Sigmoid colon (tissue), 7 donors: Measurements from ENCODE around the gene BOC. TPM values are rescaled to one million over a fixed set of nuclear protein-coding genes. Genes with fewer than 3 reads are reported as not detected.

Experiments used
- DNase-seq: peaks from one replicate; pipeline ENCODE4 v3.0.0-alpha.2; 2019
- H3K27ac ChIP-seq, 4 donors: fragments of 200-600 bp; sonication (generic); one replicate each; pipeline ENCODE4 v1.5.1; 2016 to 2019; ENCODE audit warnings: mild to moderate bottlenecking in 1 of 4
- H3K27me3 ChIP-seq, 3 donors: fragments of 200-600 bp; sonication (generic); one replicate each; pipeline ENCODE4 v1.5.1; 2019; ENCODE audit warnings: mild to moderate bottlenecking in 1 of 3
- H3K36me3 ChIP-seq, 4 donors: fragments of 200-600 bp; sonication (generic); one replicate each; pipeline ENCODE4 v1.5.1; 2016 to 2019
- H3K4me1 ChIP-seq, 4 donors: fragments of 200-600 bp; sonication (generic); one replicate each; pipeline ENCODE4 v1.5.1; 2017 to 2019
- H3K4me3 ChIP-seq, 4 donors: fragments of 200-600 bp; sonication (generic); one replicate each; pipeline ENCODE4 v1.5.1; 2017 to 2019; ENCODE audit warnings: mild to moderate bottlenecking in 2 of 4, moderate library complexity in 1 of 4
- H3K9me3 ChIP-seq, 4 donors: fragments of 200-600 bp in 3 of 4; sonication (generic) in 3 of 4; one replicate each; pipeline versions ENCODE4 v1.5.1 to v1.6.1; 2013 to 2019
- EP300 ChIP-seq, 4 donors: sonication (generic); formaldehyde crosslinking; IDR thresholded peaks; one replicate each; pipeline ENCODE4 v1.6.1; 2017; ENCODE audit warnings: antibody characterized with exemption in 4 of 4
- POLR2A ChIP-seq, 2 donors: fragments of 450-650 bp; IDR thresholded peaks; one replicate each; pipeline ENCODE4 v1.6.1; 2016; ENCODE audit warnings: antibody characterized with exemption in 2 of 2, mild to moderate bottlenecking in 2 of 2, moderate library complexity in 2 of 2
- POLR2AphosphoS5 ChIP-seq, 4 donors: sonication (generic); formaldehyde crosslinking; IDR thresholded peaks; one replicate each; pipeline ENCODE4 v1.6.1; 2017; ENCODE audit warnings: antibody characterized with exemption in 4 of 4
- WGBS, 2 donors: extraction: QIAGEN DNeasy Blood & Tissue Kit; methylation state at CpG; one replicate each; pipeline ENCODE4 v1.1.7; 2013; 5-methylcytosine and 5-hydroxymethylcytosine counted together
- intact Hi-C: fragments of 100-400 bp; cut with DNase I; formaldehyde crosslinking; loops from one replicate; pipeline ENCODE4 v1.15.1; 2023
- polyA plus RNA-seq, 3 donors: library from polyadenylated mRNA; stranded (reverse); fragments of 200-250 nt; gene quantifications; one replicate each; pipeline ENCODE4 v1.2.3, GENCODE V29; 2013
- total RNA-seq, 4 donors: library from RNA; depleted of rRNA; stranded (reverse); fragments of >200 nt; gene quantifications; one replicate each; pipeline ENCODE4 v1.1.0, GENCODE V29; 2016
- TF ChIP-seq, protein P1 (sequence below), 4 experiments: fragments of 450-650 bp in 3 of 4; fragments of 200-600 bp in 1 of 4; IDR thresholded peaks; one replicate each; pipeline ENCODE4 v1.5.1; 2016 to 2019; ENCODE audit warnings: antibody characterized with exemption in 4 of 4, mild to moderate bottlenecking in 3 of 4, moderate library complexity in 2 of 4
- donor health status: healthy with polysubstance abuse.
- donor health status: Bipolar disorder and iron deficiency.
- donor health status: healthy.

Gene BOC
- total and polyA plus RNA-seq, 7 donors, result 1.6 to 122 (median 80.3) TPM

DNA sequence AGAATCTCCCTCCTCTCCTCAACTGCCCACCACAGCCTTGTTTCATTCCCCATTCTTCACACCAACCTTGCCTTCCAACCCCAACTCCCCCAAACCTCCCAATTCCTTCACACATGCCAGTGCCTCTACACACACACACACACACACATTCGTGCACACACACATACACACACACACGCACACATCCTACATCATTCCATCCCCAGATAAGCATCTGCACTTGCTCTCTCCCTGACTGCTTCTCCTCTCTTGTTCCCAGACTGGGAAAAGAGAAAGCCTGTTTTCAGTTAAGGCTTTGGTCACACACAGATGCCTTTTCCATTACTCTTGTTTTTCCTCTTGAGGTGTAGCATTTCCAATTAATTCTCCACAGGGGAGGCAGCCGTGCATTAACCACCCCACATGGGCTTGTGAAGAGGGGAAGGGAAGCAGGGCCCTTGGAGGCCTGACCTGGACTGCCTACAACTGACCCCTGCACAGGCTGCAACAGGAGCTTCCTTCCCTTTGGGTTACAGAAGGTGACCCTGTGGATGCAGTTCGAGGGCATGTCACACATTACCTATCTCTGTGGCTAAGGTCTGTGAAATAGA, 32.0 kb upstream of the BOC start:
- Histone ChIP-seq H3K4me1 (peaks cover 0 to 14% (median 5%) of the 10 kb centered on the region in 4 donors), H3K36me3 (no peaks in the 10 kb centered on the region), H3K4me3 (no peak overlapping the region), H3K27me3 (no peaks in the 10 kb centered on the region), H3K9me3 (no peaks in the 10 kb centered on the region), H3K27ac (no peak overlapping the region)
- DNase-seq, result no peak
- TF ChIP-seq POLR2AphosphoS5 (IDR thresholded peaks at IDR 0.05) (no peak), POLR2A (IDR thresholded peaks at IDR 0.05) (no peak), EP300 (IDR thresholded peaks at IDR 0.05) (no peak)
- TF ChIP-seq, protein P1, sequence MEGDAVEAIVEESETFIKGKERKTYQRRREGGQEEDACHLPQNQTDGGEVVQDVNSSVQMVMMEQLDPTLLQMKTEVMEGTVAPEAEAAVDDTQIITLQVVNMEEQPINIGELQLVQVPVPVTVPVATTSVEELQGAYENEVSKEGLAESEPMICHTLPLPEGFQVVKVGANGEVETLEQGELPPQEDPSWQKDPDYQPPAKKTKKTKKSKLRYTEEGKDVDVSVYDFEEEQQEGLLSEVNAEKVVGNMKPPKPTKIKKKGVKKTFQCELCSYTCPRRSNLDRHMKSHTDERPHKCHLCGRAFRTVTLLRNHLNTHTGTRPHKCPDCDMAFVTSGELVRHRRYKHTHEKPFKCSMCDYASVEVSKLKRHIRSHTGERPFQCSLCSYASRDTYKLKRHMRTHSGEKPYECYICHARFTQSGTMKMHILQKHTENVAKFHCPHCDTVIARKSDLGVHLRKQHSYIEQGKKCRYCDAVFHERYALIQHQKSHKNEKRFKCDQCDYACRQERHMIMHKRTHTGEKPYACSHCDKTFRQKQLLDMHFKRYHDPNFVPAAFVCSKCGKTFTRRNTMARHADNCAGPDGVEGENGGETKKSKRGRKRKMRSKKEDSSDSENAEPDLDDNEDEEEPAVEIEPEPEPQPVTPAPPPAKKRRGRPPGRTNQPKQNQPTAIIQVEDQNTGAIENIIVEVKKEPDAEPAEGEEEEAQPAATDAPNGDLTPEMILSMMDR (IDR thresholded peaks at IDR 0.05), result no peak
- intact Hi-C loops, result no loop called here
- 80 to 88% methylated on average over 4 of the region's 4 CpGs for WGBS, 2 donors

- H3K9me3 ChIP-seq, result peaks cover 0 to 7% (median 0%) of the 10 kb centered on the region in 4 donors
- H3K4me3 ChIP-seq, result no peak overlapping the region
- H3K27me3 ChIP-seq, result no peaks in the 10 kb centered on the region
- 78 to 80% methylated on average over 13 of the region's 13 CpGs for WGBS, 2 donors
- intact Hi-C loops, result no loop called here
- TF ChIP-seq EP300 (IDR thresholded peaks at IDR 0.05) (no peak), POLR2AphosphoS5 (IDR thresholded peaks at IDR 0.05) (no peak), POLR2A (IDR thresholded peaks at IDR 0.05) (no peak)
- TF ChIP-seq, protein P1 (IDR thresholded peaks at IDR 0.05), result no peak
- DNase-seq, result no peak
- H3K36me3 ChIP-seq, result no peaks in the 10 kb centered on the region
- no peaks in the 10 kb centered on the region for H3K4me1 ChIP-seq
- no peak overlapping the region for H3K27ac ChIP-seq
Observed at GRCh38 chr3:113183748-113184661, 27.4 kb upstream of the BOC start.

DNA sequence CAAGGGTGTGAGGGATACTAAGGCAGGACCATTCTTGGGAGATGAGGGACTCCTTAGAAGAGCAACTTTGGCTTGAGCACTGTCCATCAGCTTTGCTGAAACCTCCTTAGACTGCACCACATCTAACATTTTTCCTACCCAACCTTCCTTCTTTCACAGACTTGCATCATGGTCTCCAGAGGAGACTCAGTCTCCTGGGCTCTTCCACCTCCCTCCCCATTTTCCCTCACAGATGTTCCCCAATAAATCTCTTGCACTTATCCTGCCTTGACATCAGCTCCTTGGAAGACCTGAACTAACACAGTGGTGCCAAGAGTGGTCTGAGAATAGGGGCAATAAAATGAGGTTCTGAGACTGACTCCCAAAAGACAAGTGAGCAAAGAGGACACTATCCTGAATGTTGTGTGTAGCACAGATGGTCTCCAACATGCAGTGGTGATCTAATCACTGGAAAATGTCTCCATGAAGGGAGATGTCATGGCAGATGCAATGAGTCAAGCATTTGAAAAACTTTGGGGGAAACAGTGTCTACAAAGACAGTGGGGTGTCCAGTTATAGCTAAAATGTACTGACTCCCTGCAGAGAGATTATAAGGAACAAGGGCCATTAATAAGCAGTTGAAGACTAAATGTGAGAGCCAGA, 26.0 kb upstream of the BOC start:
- H3K36me3 ChIP-seq, result no peaks in the 10 kb centered on the region
- TF ChIP-seq, protein P1 (IDR thresholded peaks at IDR 0.05), result no peak
- TF ChIP-seq POLR2A (IDR thresholded peaks at IDR 0.05) (no peak), POLR2AphosphoS5 (IDR thresholded peaks at IDR 0.05) (no peak), EP300 (IDR thresholded peaks at IDR 0.05) (no peak)
- intact Hi-C loops, result no loop called here
- H3K27me3 ChIP-seq, result no peaks in the 10 kb centered on the region
- no peaks in the 10 kb centered on the region for H3K4me1 ChIP-seq
- no peak for DNase-seq
- no peak overlapping the region for H3K27ac ChIP-seq
- H3K9me3 ChIP-seq, result peaks cover 0 to 7% (median 0%) of the 10 kb centered on the region in 4 donors
- no peak overlapping the region for H3K4me3 ChIP-seq

- 90 to 92% methylated on average over 5 of the region's 5 CpGs for WGBS, 2 donors
- no peak overlapping the region for H3K4me3 ChIP-seq
Observed at GRCh38 chr3:113186566-113186965, 24.8 kb upstream of the BOC start.

More at GRCh38 chr3:113186566-113186965, 24.8 kb upstream of the BOC start:
- H3K27ac ChIP-seq, result no peak overlapping the region
- no peaks in the 10 kb centered on the region for H3K36me3 ChIP-seq
- H3K9me3 ChIP-seq, result peaks cover 0 to 7% (median 0%) of the 10 kb centered on the region in 4 donors
- TF ChIP-seq, protein P1 (IDR thresholded peaks at IDR 0.05), result no peak
- TF ChIP-seq POLR2AphosphoS5 (IDR thresholded peaks at IDR 0.05) (no peak), POLR2A (IDR thresholded peaks at IDR 0.05) (no peak), EP300 (IDR thresholded peaks at IDR 0.05) (no peak)
- H3K4me1 ChIP-seq, result no peaks in the 10 kb centered on the region
- H3K27me3 ChIP-seq, result no peaks in the 10 kb centered on the region
- intact Hi-C loops, result no loop called here
- no peak for DNase-seq
